ENCODE data around the gene SMPD3.

DNA sequence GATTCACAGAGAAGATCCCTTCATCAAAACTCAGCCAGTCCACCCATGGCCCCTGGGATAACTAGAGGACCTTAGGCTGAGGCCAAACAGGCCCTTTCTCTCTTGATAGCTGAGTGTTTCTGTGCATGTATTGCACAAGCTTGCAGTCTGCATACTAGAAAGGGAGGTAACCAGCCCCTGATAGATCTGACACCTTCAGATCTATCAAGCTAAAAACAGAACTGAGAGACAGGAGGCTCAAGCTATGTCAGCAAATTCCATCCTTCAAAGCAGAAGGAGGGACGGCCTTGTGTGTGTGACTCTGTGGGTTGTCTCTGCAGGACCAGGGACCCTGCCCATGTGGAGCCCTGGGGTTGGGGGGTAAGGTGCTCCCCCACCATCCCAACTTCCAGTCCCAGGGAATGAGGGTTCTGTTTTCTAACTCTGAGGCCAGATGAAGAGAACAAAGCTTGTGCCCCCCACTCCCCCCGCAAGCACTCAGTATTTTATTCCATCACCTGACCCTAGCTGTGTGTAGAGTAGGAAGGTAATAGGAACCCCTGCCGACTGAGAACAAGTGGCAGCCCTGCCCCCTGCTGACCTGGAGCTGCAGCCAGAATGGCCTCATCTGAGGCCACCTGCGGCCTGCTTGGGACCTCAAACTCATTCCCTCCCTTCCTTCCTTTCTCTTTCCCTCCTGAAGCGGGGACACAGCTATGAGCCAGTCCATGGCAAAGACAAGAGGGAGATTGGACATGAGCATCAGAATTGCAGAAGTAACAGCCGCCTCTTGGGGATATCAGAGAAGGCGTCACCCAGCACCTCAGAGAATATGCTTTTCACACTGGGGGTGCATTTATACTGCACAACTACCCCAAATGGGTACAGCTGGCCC lies 63.8 kb downstream of the SMPD3 start:
- TF ChIP-seq, protein P1, sequence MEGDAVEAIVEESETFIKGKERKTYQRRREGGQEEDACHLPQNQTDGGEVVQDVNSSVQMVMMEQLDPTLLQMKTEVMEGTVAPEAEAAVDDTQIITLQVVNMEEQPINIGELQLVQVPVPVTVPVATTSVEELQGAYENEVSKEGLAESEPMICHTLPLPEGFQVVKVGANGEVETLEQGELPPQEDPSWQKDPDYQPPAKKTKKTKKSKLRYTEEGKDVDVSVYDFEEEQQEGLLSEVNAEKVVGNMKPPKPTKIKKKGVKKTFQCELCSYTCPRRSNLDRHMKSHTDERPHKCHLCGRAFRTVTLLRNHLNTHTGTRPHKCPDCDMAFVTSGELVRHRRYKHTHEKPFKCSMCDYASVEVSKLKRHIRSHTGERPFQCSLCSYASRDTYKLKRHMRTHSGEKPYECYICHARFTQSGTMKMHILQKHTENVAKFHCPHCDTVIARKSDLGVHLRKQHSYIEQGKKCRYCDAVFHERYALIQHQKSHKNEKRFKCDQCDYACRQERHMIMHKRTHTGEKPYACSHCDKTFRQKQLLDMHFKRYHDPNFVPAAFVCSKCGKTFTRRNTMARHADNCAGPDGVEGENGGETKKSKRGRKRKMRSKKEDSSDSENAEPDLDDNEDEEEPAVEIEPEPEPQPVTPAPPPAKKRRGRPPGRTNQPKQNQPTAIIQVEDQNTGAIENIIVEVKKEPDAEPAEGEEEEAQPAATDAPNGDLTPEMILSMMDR (conservative IDR thresholded peaks at IDR 0.05; ENCODE audit: low read depth, low read length) = no peak
- TF ChIP-seq EZH2 (IDR thresholded peaks at IDR 0.05; ENCODE audit: borderline replicate concordance, low read depth, low read length, poor library complexity, severe bottlenecking) = no peak
